Heart left ventricle (tissue), 16 donors: ENCODE results near the gene CACNA1D. TPM values are rescaled to one million over a fixed set of nuclear protein-coding genes. Genes with fewer than 3 reads are reported as not detected.

ENCODE experiments used
- ATAC-seq, 4 donors: fragments of 200-7000 bp; cut with Tn5 transposase; one replicate each; pipeline ENCODE4 v1.9.1; 2020 to 2022; ENCODE audit warnings: moderate library complexity in 4 of 4, mild to moderate bottlenecking in 3 of 4, moderate number of reproducible peaks in 1 of 4
- DNase-seq, 5 donors: peaks; one replicate each; pipeline ENCODE4 v3.0.0-alpha.2; 2020
- H3K27ac ChIP-seq, 12 donors: fragments of 200-600 bp; sonication (generic) in 4 of 12; one replicate each; pipeline versions ENCODE4 v1.5.0 to v1.8.0; 2016 to 2022; ENCODE audit warnings: mild to moderate bottlenecking in 2 of 12
- H3K27me3 ChIP-seq, 9 donors: fragments of 200-600 bp; sonication (generic) in 2 of 9; one replicate each; pipeline versions ENCODE4 v1.5.1 to v1.8.0; 2016 to 2022; ENCODE audit warnings: mild to moderate bottlenecking in 3 of 9
- H3K36me3 ChIP-seq, 9 donors: fragments of 200-600 bp; sonication (generic) in 2 of 9; one replicate each; pipeline versions ENCODE4 v1.5.0 to v1.8.0; 2018 to 2022; ENCODE audit warnings: mild to moderate bottlenecking in 2 of 9
- H3K4me1 ChIP-seq, 12 donors: fragments of 200-600 bp; sonication (generic) in 4 of 12; one replicate each; pipeline versions ENCODE4 v1.5.0 to v1.8.0; 2016 to 2022; ENCODE audit warnings: mild to moderate bottlenecking in 3 of 12
- H3K4me3 ChIP-seq, 12 donors: fragments of 200-600 bp; sonication (generic) in 4 of 12; one replicate each; pipeline versions ENCODE4 v1.5.0 to v1.8.0; 2017 to 2022; ENCODE audit warnings: mild to moderate bottlenecking in 9 of 12, moderate library complexity in 4 of 12
- H3K9me3 ChIP-seq, 12 donors: fragments of 200-600 bp; sonication (generic) in 4 of 12; one replicate each; pipeline versions ENCODE4 v1.5.0 to v1.8.0; 2016 to 2022; ENCODE audit warnings: mild to moderate bottlenecking in 1 of 12
- CTCF ChIP-seq, 12 donors: fragments of 200-600 bp; sonication (generic) in 4 of 12; IDR thresholded peaks; one replicate each; pipeline versions ENCODE4 v1.5.0 to v1.8.0; 2018 to 2022; ENCODE audit warnings: antibody characterized with exemption in 12 of 12, mild to moderate bottlenecking in 5 of 12
- POLR2A ChIP-seq, 2 donors: fragments of 450-650 bp; IDR thresholded peaks; one replicate each; pipeline ENCODE4 v1.6.1; 2017; ENCODE audit warnings: antibody characterized with exemption in 2 of 2, mild to moderate bottlenecking in 2 of 2, moderate library complexity in 2 of 2
- WGBS, 4 donors: extraction: QIAGEN DNeasy Blood & Tissue Kit in 2 of 4; methylation state at CpG; one replicate each; pipeline versions ENCODE4 v1.1.5 to v1.1.7; 2013 to 2018; 5-methylcytosine and 5-hydroxymethylcytosine counted together
- intact Hi-C, 10 donors: fragments of 100-400 bp; cut with DNase I; formaldehyde crosslinking; loops; one replicate each; pipeline versions ENCODE4 v1.11.1 to v1.14.2; 2022
- polyA plus RNA-seq, 2 donors: library from polyadenylated mRNA; stranded (reverse); fragments of 200-250 nt; gene quantifications; one replicate each; pipeline ENCODE4 v1.2.3, GENCODE V29; 2013
- total RNA-seq, 9 donors: library from RNA; depleted of rRNA in 2 of 9; stranded (reverse); fragments of >200 nt in 2 of 9; fragmentation: NEBNext Ultra II Directional in 3 of 9; extraction: Animal tissue kit (Norgen Biotek cat#: 25700) in 3 of 9; gene quantifications; one replicate each; pipeline versions ENCODE4 v1.1.0 to v1.2.4, GENCODE V29; 2016 to 2023
- donor health status: ischemic (EF 13 %, LVEDD 7.1; RV severe dilation, severe dysfunction).
- donor health status: healthy with polysubstance abuse.
- donor health status: DM: no; HTN: yes; CAD: no.
- donor health status: DM: no; HTN: no; CAD: no.
- donor health status: ischemic (EF 25% LVEDD 6.9; RV normal size, moderate dysfunction).
- donor health status: ischemic (EF 25% LVEDD 5.7; RV mildly dilated, moderate dysfunction).
- donor health status: healthy.
- donor health status: DM: yes; HTN: yes; CAD: no.
- donor health status: ischemic (EF 35%, LVEDD 5.7; RV mildly dilated, moderate dysfunction).
- donor health status: nonischemic (EF 11% LVEDD 7.7; RV severe dilation, severe dysfunction).
- donor health status: DM: yes; HTN: yes; CAD: no.
- donor health status: PGD.
- donor health status: ischemic (EF 29% LVEDD 5.4; RV normal size, mild dysfunction).
- donor health status: nonischemic (EF 23%, LVEDD 6.1; RV moderate dilation, normal function).

CACNA1D gene
- total and polyA plus RNA-seq, 11 donors: 0.06 to 2.4 (median 0.40) TPM; not detected in 1

DNA sequence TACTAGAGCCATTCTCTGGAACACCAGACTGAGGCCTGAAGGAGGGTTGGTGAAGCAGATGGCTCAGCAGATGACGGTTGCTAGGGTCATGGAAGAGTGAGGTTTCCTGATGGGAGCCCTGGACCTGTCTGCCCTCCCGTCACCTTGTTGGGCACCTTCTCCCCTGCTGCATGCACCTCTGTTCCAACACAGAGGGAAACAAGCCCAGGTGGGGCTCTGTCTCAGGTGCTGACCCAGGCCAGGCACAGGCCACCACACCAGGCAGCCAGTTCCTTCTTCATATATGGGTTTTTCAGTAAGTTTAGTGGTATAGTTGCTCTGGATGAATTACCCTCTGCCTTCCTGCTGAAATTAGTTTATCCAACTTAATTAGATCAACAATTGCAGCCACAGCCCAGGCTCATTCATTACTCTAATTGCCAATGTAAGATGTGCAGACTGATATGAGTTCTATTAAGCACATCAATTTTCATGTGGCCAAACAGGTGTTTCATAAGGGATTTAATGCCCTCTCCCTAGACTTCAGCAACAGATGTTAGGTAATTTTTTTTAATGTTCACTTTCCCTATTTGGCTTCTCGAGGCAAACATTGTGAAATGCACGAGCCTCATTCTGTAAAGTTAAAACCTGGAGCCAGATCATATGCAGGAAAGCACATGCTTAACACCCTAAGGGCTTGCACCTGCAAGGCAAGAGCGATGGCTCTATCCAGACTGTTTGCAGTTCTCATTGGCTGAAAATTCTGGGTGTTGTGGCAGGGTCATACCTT is 177.0 kb downstream of the CACNA1D start:
- ATAC-seq (no peak), DNase-seq (no peak)
- H3K27me3 ChIP-seq: peaks cover 0 to 18% (median 0%) of the 10 kb centered on the region in 9 donors
- no peaks in the 10 kb centered on the region for H3K4me1 ChIP-seq
- H3K9me3 ChIP-seq: no peaks in the 10 kb centered on the region
- no peak overlapping the region for H3K4me3 ChIP-seq
- intact Hi-C loops: no loop called here
- no peak overlapping the region for H3K27ac ChIP-seq
- 79 to 94% (median 89%) methylated on average over 5 of the region's 5 CpGs for WGBS, 4 donors
- no peaks in the 10 kb centered on the region for H3K36me3 ChIP-seq
- no peak for TF ChIP-seq CTCF (IDR thresholded peaks at IDR 0.05)
- TF ChIP-seq POLR2A (IDR thresholded peaks at IDR 0.05): no peak

DNA sequence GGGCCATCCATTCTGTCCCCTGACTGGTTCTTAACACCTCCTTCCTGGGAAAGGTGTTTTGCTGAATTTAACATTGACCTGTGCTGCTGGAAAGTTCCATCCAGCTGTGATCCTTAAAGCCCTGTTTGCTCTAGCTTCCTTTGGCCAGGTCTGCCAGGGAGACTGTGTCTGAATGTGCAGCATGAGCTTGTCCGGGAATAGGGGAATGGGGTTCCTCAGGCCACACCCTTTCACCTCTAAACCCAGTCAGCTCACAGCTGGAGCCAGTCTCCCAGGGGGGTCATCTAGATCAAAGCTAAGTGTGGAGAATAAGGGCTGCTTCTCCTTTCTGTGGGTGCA is 177.5 kb downstream of the CACNA1D start:
- Histone ChIP-seq H3K4me3 (no peak overlapping the region), H3K9me3 (no peaks in the 10 kb centered on the region), H3K27me3 (peaks cover 0 to 18% (median 1%) of the 10 kb centered on the region in 9 donors), H3K36me3 (no peaks in the 10 kb centered on the region), H3K4me1 (peaks cover 0 to 2% (median 0%) of the 10 kb centered on the region in 12 donors), H3K27ac (no peak overlapping the region)
- no peak for ATAC-seq
- TF ChIP-seq POLR2A (IDR thresholded peaks at IDR 0.05): no peak
- TF ChIP-seq CTCF (IDR thresholded peaks at IDR 0.05): no peak
- WGBS, 4 donors: 40 to 75% (median 73%) methylated on average over 1 of the region's 1 CpG
- no peak for DNase-seq
- intact Hi-C loops: no loop called here

GRCh38 chr3:53672981-53673380 is 178.6 kb downstream of the CACNA1D start:
- H3K9me3 ChIP-seq: no peaks in the 10 kb centered on the region
- ATAC-seq (no peak), DNase-seq (no peak)
- no peaks in the 10 kb centered on the region for H3K36me3 ChIP-seq
- peaks cover 0 to 6% (median 0%) of the 10 kb centered on the region in 12 donors for H3K4me1 ChIP-seq
- no peak overlapping the region for H3K4me3 ChIP-seq
- intact Hi-C loops: no loop called here
- H3K27ac ChIP-seq: no peak overlapping the region
- H3K27me3 ChIP-seq: peaks cover 0 to 18% (median 3%) of the 10 kb centered on the region in 9 donors
- TF ChIP-seq POLR2A (IDR thresholded peaks at IDR 0.05) (no peak), CTCF (IDR thresholded peaks at IDR 0.05) (no peak)
- 72 to 82% (median 77%) methylated on average over 5 of the region's 5 CpGs for WGBS, 4 donors

- no peak overlapping the region for H3K27ac ChIP-seq
These were observed 179.4 kb downstream of the CACNA1D start for GRCh38 chr3:53673722-53674350.

More at GRCh38 chr3:53673722-53674350, 179.4 kb downstream of the CACNA1D start:
- no peaks in the 10 kb centered on the region for H3K9me3 ChIP-seq
- H3K4me1 ChIP-seq: peaks cover 0 to 6% (median 0%) of the 10 kb centered on the region in 12 donors
- H3K4me3 ChIP-seq: no peak overlapping the region
- H3K36me3 ChIP-seq: no peaks in the 10 kb centered on the region
- no peak for DNase-seq
- no peak for ATAC-seq
- WGBS, 4 donors: 64 to 74% (median 70%) methylated on average over 10 of the region's 10 CpGs
- peaks cover 0 to 18% (median 3%) of the 10 kb centered on the region in 9 donors for H3K27me3 ChIP-seq
- TF ChIP-seq POLR2A (IDR thresholded peaks at IDR 0.05) (no peak), CTCF (IDR thresholded peaks at IDR 0.05) (no peak)
- intact Hi-C loops: no loop called here
